GM21526 (cell line): ENCODE measurements around the gene FKBP4.

ENCODE experiments used
- ATAC-seq: cut with Tn5 transposase; IDR thresholded peaks from one replicate; pipeline ENCODE4 v1.9.1; 2021; ENCODE audit warnings: moderate library complexity; ENCODE audit not compliant: unreplicated experiment, low FRiP score

FKBP4 gene

GRCh38 chr12:2842948-2843347 is 48.2 kb downstream of the FKBP4 start:
- ATAC-seq, result no peak

- ATAC-seq, result no peak
These were observed 50.0 kb downstream of the FKBP4 start for GRCh38 chr12:2844786-2845185.

GRCh38 chr12:2845280-2845679 is 50.5 kb downstream of the FKBP4 start:
- no peak for ATAC-seq

DNA sequence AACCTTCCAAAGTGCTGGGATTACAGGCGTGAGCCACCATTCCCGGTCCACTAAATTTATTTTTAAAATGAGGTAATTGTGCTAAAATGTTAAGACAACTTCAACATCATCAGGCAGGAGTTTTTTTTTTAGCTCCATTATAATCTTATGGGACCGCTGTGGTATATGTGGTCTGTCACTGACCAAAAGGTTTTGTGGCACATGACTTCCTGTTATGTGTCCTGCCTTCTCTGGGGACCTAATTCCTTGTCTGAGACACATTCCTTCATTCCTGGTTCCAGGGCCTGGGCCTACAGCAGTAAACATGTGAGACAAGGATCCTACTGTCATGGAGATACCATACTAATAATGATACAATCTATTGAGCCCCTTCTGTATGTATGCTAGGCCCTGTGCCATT is 57.2 kb downstream of the FKBP4 start:
- ATAC-seq, result no peak

GRCh38 chr12:2853626-2854025 is 58.9 kb downstream of the FKBP4 start:
- no peak for ATAC-seq
